Right lobe of liver (tissue), 6 donors: ENCODE measurements around the gene KCNT1. TPM values are rescaled to one million over a fixed set of nuclear protein-coding genes. Genes with fewer than 3 reads are reported as not detected.

Experiments used
- ATAC-seq, 4 donors: fragments of 200-7000 bp; cut with Tn5 transposase; one replicate each; pipeline ENCODE4 v1.9.1; 2020; ENCODE audit warnings: mild to moderate bottlenecking in 4 of 4, moderate library complexity in 4 of 4
- DNase-seq, 3 donors: peaks; one replicate each; pipeline ENCODE4 v3.0.0-alpha.2; 2020
- H3K27ac ChIP-seq, 3 donors: fragments of 200-600 bp; one replicate each; pipeline ENCODE4 v1.8.0; 2022
- H3K27me3 ChIP-seq, 2 donors: fragments of 200-600 bp; one replicate each; pipeline ENCODE4 v1.8.0; 2022
- H3K36me3 ChIP-seq, 4 donors: fragments of 200-600 bp; sonication (generic) in 1 of 4; one replicate each; pipeline versions ENCODE4 v1.5.1 to v1.8.0; 2017 to 2022; ENCODE audit warnings: control low read depth in 1 of 4
- H3K4me1 ChIP-seq, 4 donors: fragments of 200-600 bp; sonication (generic) in 1 of 4; one replicate each; pipeline versions ENCODE4 v1.5.1 to v1.8.0; 2017 to 2022; ENCODE audit warnings: control low read depth in 1 of 4
- H3K4me3 ChIP-seq, 3 donors: fragments of 200-600 bp; one replicate each; pipeline ENCODE4 v1.8.0; 2022
- H3K9me3 ChIP-seq, 4 donors: fragments of 200-600 bp; sonication (generic) in 1 of 4; one replicate each; pipeline versions ENCODE4 v1.5.1 to v1.8.0; 2017 to 2022; ENCODE audit warnings: control low read depth in 1 of 4
- POLR2A ChIP-seq: fragments of 450-650 bp; IDR thresholded peaks from one replicate; pipeline ENCODE4 v1.6.1; 2017; ENCODE audit warnings: antibody characterized with exemption, mild to moderate bottlenecking
- WGBS: methylation state at CpG from one replicate; pipeline ENCODE4 v1.1.6; 2018; ENCODE audit warnings: low coverage, low lambda C conversion rate; ENCODE audit not compliant: insufficient coverage; ENCODE audit errors: missing lambda C conversion rate; 5-methylcytosine and 5-hydroxymethylcytosine counted together
- intact Hi-C, 2 donors: fragments of 100-400 bp; cut with DNase I; formaldehyde crosslinking; loops; one replicate each; pipeline versions ENCODE4 v1.11.2 to v1.14.1; 2022
- total RNA-seq, 6 experiments: library from RNA; depleted of rRNA in 2 of 6; stranded (reverse); fragments of >200 nt in 2 of 6; fragmentation: NEBNext Ultra II Directional in 3 of 6; extraction: Animal tissue kit (Norgen Biotek cat#: 25700) in 3 of 6; gene quantifications; one replicate each; pipeline versions ENCODE4 v1.1.0 to v1.2.4, GENCODE V29; 2016 to 2023
- TF ChIP-seq, protein P1 (sequence below), 4 donors: fragments of 200-600 bp in 3 of 4; fragments of 450-650 bp in 1 of 4; IDR thresholded peaks; one replicate each; pipeline versions ENCODE4 v1.5.1 to v1.8.0; 2016 to 2022; ENCODE audit warnings: antibody characterized with exemption in 4 of 4, mild to moderate bottlenecking in 2 of 4
- donor health status: DM: no; HTN: yes; CAD: no.
- donor health status: DM: no; HTN: no; CAD: no.
- donor health status: DM: no; HTN: no; CAD: no.
- donor health status: DM: no; HTN: yes; CAD: no.
- donor health status: DM: no; HTN: yes; CAD: no.

The KCNT1 gene
- total RNA-seq, 6 experiments from 2014 or later, result not detected

GRCh38 chr9:135728436-135729110 is 26.6 kb downstream of the KCNT1 start:
- Histone ChIP-seq H3K9me3 (no peaks in the 10 kb centered on the region), H3K27me3 (no peaks in the 10 kb centered on the region), H3K27ac (no peak overlapping the region), H3K4me3 (no peak overlapping the region), H3K4me1 (no peaks in the 10 kb centered on the region), H3K36me3 (no peaks in the 10 kb centered on the region)
- no peak for DNase-seq
- intact Hi-C loops, result no loop called here
- TF ChIP-seq POLR2A, result no peak
- TF ChIP-seq, protein P1, sequence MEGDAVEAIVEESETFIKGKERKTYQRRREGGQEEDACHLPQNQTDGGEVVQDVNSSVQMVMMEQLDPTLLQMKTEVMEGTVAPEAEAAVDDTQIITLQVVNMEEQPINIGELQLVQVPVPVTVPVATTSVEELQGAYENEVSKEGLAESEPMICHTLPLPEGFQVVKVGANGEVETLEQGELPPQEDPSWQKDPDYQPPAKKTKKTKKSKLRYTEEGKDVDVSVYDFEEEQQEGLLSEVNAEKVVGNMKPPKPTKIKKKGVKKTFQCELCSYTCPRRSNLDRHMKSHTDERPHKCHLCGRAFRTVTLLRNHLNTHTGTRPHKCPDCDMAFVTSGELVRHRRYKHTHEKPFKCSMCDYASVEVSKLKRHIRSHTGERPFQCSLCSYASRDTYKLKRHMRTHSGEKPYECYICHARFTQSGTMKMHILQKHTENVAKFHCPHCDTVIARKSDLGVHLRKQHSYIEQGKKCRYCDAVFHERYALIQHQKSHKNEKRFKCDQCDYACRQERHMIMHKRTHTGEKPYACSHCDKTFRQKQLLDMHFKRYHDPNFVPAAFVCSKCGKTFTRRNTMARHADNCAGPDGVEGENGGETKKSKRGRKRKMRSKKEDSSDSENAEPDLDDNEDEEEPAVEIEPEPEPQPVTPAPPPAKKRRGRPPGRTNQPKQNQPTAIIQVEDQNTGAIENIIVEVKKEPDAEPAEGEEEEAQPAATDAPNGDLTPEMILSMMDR (IDR thresholded peaks at IDR 0.05), result no peak
- 46% methylated on average over 6 of the region's 18 CpGs for WGBS
- ATAC-seq, result no peak

DNA sequence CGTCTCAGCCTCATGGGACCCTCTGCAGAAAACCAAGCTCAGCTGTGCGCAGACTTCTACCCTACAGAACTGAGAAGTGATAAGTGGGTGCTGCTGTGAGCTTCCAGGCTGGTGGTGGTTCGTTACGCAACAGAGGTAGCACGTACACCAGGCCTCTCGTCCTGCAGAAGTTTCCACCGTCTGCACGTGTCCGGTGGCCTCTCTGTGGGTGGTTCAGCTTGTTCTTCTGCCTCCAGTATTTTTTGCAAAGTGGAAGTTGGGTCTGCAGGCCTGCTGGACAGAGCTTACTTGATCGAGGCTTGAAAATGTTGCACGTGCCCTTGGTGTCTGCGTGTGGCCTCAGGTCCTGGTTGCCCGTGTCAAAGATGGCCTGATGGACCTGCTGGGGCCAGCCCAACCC is 27.5 kb downstream of the KCNT1 start:
- no peaks in the 10 kb centered on the region for H3K9me3 ChIP-seq
- intact Hi-C loops, result no loop called here
- WGBS, result 73% methylated on average over 5 of the region's 13 CpGs
- no peak overlapping the region for H3K27ac ChIP-seq
- TF ChIP-seq, protein P1 (IDR thresholded peaks at IDR 0.05), result no peak
- TF ChIP-seq POLR2A, result no peak
- no peaks in the 10 kb centered on the region for H3K27me3 ChIP-seq
- no peak for ATAC-seq
- DNase-seq, result no peak
- no peaks in the 10 kb centered on the region for H3K36me3 ChIP-seq
- no peak overlapping the region for H3K4me3 ChIP-seq
- no peaks in the 10 kb centered on the region for H3K4me1 ChIP-seq

DNA sequence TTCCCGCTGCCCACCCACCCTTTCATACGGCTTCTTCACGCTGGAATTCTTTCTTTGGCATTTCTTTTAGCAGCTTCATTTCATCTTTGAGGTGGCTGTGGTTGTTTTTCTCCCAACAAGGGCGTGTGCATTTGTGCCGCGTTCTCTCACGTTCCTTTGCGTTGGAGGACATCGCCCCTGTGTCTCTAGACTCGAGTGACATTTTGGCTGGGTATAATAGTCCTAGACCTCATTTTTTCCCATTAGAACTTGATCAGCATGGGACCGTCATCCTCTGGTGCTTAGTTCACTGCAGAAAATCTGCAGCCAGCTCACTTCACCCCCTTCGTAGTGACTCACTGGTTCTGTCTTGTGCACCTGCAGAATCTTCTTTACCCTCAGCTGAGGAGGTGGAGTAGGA is 29.5 kb downstream of the KCNT1 start:
- Histone ChIP-seq H3K9me3 (no peaks in the 10 kb centered on the region), H3K36me3 (no peaks in the 10 kb centered on the region), H3K27me3 (no peaks in the 10 kb centered on the region), H3K4me1 (no peaks in the 10 kb centered on the region), H3K27ac (no peak overlapping the region), H3K4me3 (no peak overlapping the region)
- ATAC-seq (no peak), DNase-seq (no peak)
- 77% methylated on average over 12 of the region's 12 CpGs for WGBS
- TF ChIP-seq, protein P1 (IDR thresholded peaks at IDR 0.05), result no peak
- no peak for TF ChIP-seq POLR2A
- intact Hi-C loops, result no loop called here

- WGBS, result 54% methylated on average over 5 of the region's 6 CpGs
- DNase-seq, result no peak
- Histone ChIP-seq H3K4me3 (no peak overlapping the region), H3K4me1 (no peaks in the 10 kb centered on the region), H3K9me3 (no peaks in the 10 kb centered on the region), H3K36me3 (no peaks in the 10 kb centered on the region), H3K27me3 (no peaks in the 10 kb centered on the region), H3K27ac (no peak overlapping the region)
- intact Hi-C loops, result no loop called here
- TF ChIP-seq, protein P1 (IDR thresholded peaks at IDR 0.05), result no peak
- TF ChIP-seq POLR2A, result no peak
- no peak for ATAC-seq
These were observed 30.7 kb downstream of the KCNT1 start for GRCh38 chr9:135732569-135733257.
